GM23338 (cell line): ENCODE results near the gene FRMD3. TPM values are rescaled to one million over a fixed set of nuclear protein-coding genes. Genes with fewer than 3 reads are reported as not detected.

Experiments used
- ATAC-seq: fragments of 200-7000 bp; cut with Tn5 transposase; 3 replicates; pipeline ENCODE4 v1.9.1; 2020
- DNase-seq: peaks from one replicate; pipeline ENCODE4 v3.0.0-alpha.2; 2015; ENCODE audit warnings: low spot score
- H2AFZ ChIP-seq: fragments of 200-600 bp; sonication (generic); 2 replicates; pipeline ENCODE4 v1.8.0; 2016; ENCODE audit warnings: antibody characterized with exemption, mild to moderate bottlenecking, moderate library complexity
- H3F3A ChIP-seq: fragments of 200-600 bp; sonication (generic); replicated peaks from 2 replicates; pipeline ENCODE4 v1.8.0; 2017; ENCODE audit warnings: antibody characterized with exemption, mixed run types, low read depth
- H3K27ac ChIP-seq: fragments of 200-600 bp; sonication (generic); 2 replicates; pipeline ENCODE4 v1.6.1; 2016; ENCODE audit warnings: low read depth
- H3K27me3 ChIP-seq: fragments of 200-600 bp; sonication (generic); 2 replicates; pipeline ENCODE4 v1.8.0; 2016; ENCODE audit warnings: mild to moderate bottlenecking, mixed run types, moderate library complexity; ENCODE audit not compliant: insufficient read depth
- H3K36me3 ChIP-seq: fragments of 200-600 bp; sonication (generic); 2 replicates; pipeline ENCODE4 v1.8.0; 2016; ENCODE audit warnings: mild to moderate bottlenecking; ENCODE audit not compliant: insufficient read depth
- H3K4me1 ChIP-seq: fragments of 200-600 bp; sonication (generic); 2 replicates; pipeline ENCODE4 v1.8.0; 2016; ENCODE audit warnings: mild to moderate bottlenecking, moderate library complexity; ENCODE audit not compliant: insufficient read depth
- H3K4me2 ChIP-seq: fragments of 200-600 bp; sonication (generic); 2 replicates; pipeline ENCODE4 v1.7.1; 2017; ENCODE audit warnings: mixed run types
- H3K4me3 ChIP-seq: fragments of 200-600 bp; sonication (generic); 2 replicates; pipeline ENCODE4 v1.6.1; 2016; ENCODE audit warnings: mixed run types
- H3K79me2 ChIP-seq: fragments of 200-600 bp; sonication (generic); replicated peaks from 2 replicates; pipeline ENCODE4 v1.8.0; 2017; ENCODE audit warnings: mild to moderate bottlenecking; ENCODE audit not compliant: insufficient read depth
- H3K9me2 ChIP-seq: fragments of 200-600 bp; sonication (generic); 2 replicates; pipeline ENCODE4 v1.8.0; 2017; ENCODE audit not compliant: insufficient read depth
- H4K20me1 ChIP-seq: fragments of 200-600 bp; sonication (generic); replicated peaks from 2 replicates; pipeline ENCODE4 v1.8.0; 2017; ENCODE audit warnings: mild to moderate bottlenecking; ENCODE audit not compliant: insufficient read depth
- H3K27ac Mint-ChIP-seq: 2 replicates; pipeline ENCODE4 v1.8.0; 2020; ENCODE audit warnings: inconsistent platforms, mild to moderate bottlenecking, moderate library complexity, mixed read lengths
- H3K27me3 Mint-ChIP-seq: 3 replicates; pipeline ENCODE4 v1.8.0; 2022; ENCODE audit warnings: low read depth, mild to moderate bottlenecking, moderate library complexity, mixed read lengths, inconsistent platforms; ENCODE audit not compliant: insufficient read depth, poor library complexity
- H3K36me3 Mint-ChIP-seq: 3 replicates; pipeline ENCODE4 v1.8.0; 2021; ENCODE audit warnings: low read depth, mild to moderate bottlenecking, inconsistent platforms, moderate library complexity, mixed read lengths
- H3K4me1 Mint-ChIP-seq: 3 replicates; pipeline ENCODE4 v1.8.0; 2020; ENCODE audit warnings: mild to moderate bottlenecking, inconsistent platforms, mixed read lengths
- H3K4me3 Mint-ChIP-seq: 3 replicates; pipeline ENCODE4 v1.8.0; 2021; ENCODE audit warnings: moderate library complexity, mild to moderate bottlenecking, inconsistent platforms, mixed read lengths
- H3K9me3 Mint-ChIP-seq: 3 replicates; pipeline ENCODE4 v1.8.0; 2020; ENCODE audit warnings: moderate library complexity, mild to moderate bottlenecking, inconsistent platforms, mixed read lengths
- CREB1 ChIP-seq: fragments of 250-450 bp; sonication (Bioruptor Pico); IDR thresholded peaks from 2 replicates; pipeline ENCODE4 v1.5.0; 2020; ENCODE audit warnings: low read depth, mild to moderate bottlenecking, moderate library complexity
- EZH2 ChIP-seq: fragments of 200-600 bp; sonication (generic); IDR thresholded peaks from one replicate; pipeline ENCODE4 v1.8.0; 2017; ENCODE audit warnings: antibody characterized with exemption, mild to moderate bottlenecking, low read depth; ENCODE audit not compliant: unreplicated experiment
- EZH2phosphoT487 ChIP-seq: fragments of 200-600 bp; sonication (generic); IDR thresholded peaks from one replicate; pipeline ENCODE4 v1.8.1; 2018; ENCODE audit warnings: antibody characterized with exemption; ENCODE audit not compliant: unreplicated experiment
- JUNB ChIP-seq: IDR thresholded peaks from one replicate; pipeline ENCODE4 v1.6.1; 2016; ENCODE audit warnings: antibody characterized with exemption; ENCODE audit not compliant: unreplicated experiment
- NANOG ChIP-seq: IDR thresholded peaks from 2 replicates; pipeline ENCODE4 v1.6.1; 2016; ENCODE audit warnings: antibody characterized with exemption, borderline replicate concordance
- POLR2AphosphoS5 ChIP-seq: IDR thresholded peaks from 2 replicates; pipeline ENCODE4 v1.6.1; 2016; ENCODE audit warnings: antibody characterized with exemption, low read depth
- STAT1 ChIP-seq: IDR thresholded peaks from one replicate; pipeline ENCODE4 v1.6.1; 2016; ENCODE audit warnings: antibody characterized with exemption; ENCODE audit not compliant: unreplicated experiment
- ZNF114 ChIP-seq: fragments of 250-450 bp; sonication (Bioruptor Pico); IDR thresholded peaks from 2 replicates; pipeline ENCODE4 v1.5.0; 2020; ENCODE audit warnings: mild to moderate bottlenecking, moderate library complexity
- ZNF331 ChIP-seq: fragments of 250-450 bp; sonication (Bioruptor Pico); IDR thresholded peaks from 2 replicates; pipeline ENCODE4 v1.5.0; 2020; ENCODE audit warnings: low read depth, mild to moderate bottlenecking, moderate library complexity
- polyA plus RNA-seq: library from polyadenylated mRNA; unstranded; fragments of >200 nt; fragmentation: Nextera tagmentation; extraction: Ambion mirVana; gene quantifications from 2 replicates; pipeline ENCODE4 v1.2.1, GENCODE V29; 2016
- total RNA-seq: library from RNA; depleted of rRNA; stranded (reverse); fragments of >200 nt; shearing (Covaris generic); gene quantifications from 2 replicates; pipeline ENCODE4 v1.2.3, GENCODE V29; 2014
- TF ChIP-seq, protein P1 (sequence below): IDR thresholded peaks from 2 replicates; pipeline ENCODE4 v1.6.1; 2016; ENCODE audit warnings: antibody characterized with exemption
- TF ChIP-seq, protein P2 (sequence below): IDR thresholded peaks from one replicate; pipeline ENCODE4 v1.6.1; 2018; ENCODE audit warnings: antibody characterized with exemption; ENCODE audit not compliant: unreplicated experiment
- TF ChIP-seq, protein P3 (sequence below), 2 experiments: fragments of 200-600 bp in 1 of 2; sonication (generic) in 1 of 2; conservative IDR thresholded peaks; 2 replicates each; pipeline versions ENCODE4 v1.5.1 to v1.6.1; 2016 to 2017; ENCODE audit warnings: antibody characterized with exemption in 2 of 2, low read depth in 2 of 2, mild to moderate bottlenecking in 2 of 2, moderate library complexity in 1 of 2
- TF ChIP-seq, protein P4 (sequence below): fragments of 250-450 bp; sonication (Bioruptor Pico); IDR thresholded peaks from 2 replicates; pipeline ENCODE4 v1.5.0; 2020; ENCODE audit warnings: mild to moderate bottlenecking, moderate library complexity

FRMD3 gene
- total and polyA plus RNA-seq, 2 experiments from 2014 or later, result 0.47 to 1.2 TPM

DNA sequence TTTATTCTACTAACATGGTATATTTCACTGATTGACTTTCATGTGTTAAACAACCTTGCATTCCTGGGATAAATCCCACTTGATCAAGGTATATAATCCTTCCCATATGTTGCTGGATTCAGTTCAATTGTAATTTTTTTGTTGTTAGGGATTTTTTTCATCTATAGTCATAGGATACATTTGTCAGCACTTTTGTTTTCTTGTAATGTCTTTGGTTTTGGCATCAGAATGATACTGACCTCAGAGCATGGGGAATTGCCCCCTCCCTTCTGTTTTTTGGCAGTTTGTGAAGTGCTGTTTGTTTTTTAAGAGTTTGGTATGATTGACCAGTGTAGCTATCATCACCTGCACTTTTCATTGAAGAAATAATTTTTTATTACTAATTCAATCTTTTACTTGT lies 298.5 kb downstream of the FRMD3 start:
- Histone ChIP-seq H3K4me2 (no peak overlapping the region), H2AFZ (no peak overlapping the region), H3K79me2 (no peaks in the 10 kb centered on the region), H3K27me3 (no peaks in the 10 kb centered on the region), H3K9me2 (peaks cover 6% of the 10 kb centered on the region; the same call in 1 of the 2 replicates), H4K20me1 (no peaks in the 10 kb centered on the region), H3K4me1 (peaks cover 14% of the 10 kb centered on the region), H3K4me3 (no peak overlapping the region), H3K27ac (no peak overlapping the region), H3K36me3 (no peaks in the 10 kb centered on the region), H3F3A (no peaks in the 10 kb centered on the region)
- Mint-ChIP-seq H3K4me3 (no peak overlapping the region), H3K36me3 (no peaks in the 10 kb centered on the region), H3K9me3 (no peaks in the 10 kb centered on the region; the same call in 2 of the 3 replicates), H3K4me1 (peaks cover 25% of the 10 kb centered on the region; the same call in 2 of the 3 replicates), H3K27me3 (peaks cover 5% of the 10 kb centered on the region), H3K27ac (no peak overlapping the region)
- ATAC-seq (no peak), DNase-seq (no peak)
- TF ChIP-seq, protein P1, sequence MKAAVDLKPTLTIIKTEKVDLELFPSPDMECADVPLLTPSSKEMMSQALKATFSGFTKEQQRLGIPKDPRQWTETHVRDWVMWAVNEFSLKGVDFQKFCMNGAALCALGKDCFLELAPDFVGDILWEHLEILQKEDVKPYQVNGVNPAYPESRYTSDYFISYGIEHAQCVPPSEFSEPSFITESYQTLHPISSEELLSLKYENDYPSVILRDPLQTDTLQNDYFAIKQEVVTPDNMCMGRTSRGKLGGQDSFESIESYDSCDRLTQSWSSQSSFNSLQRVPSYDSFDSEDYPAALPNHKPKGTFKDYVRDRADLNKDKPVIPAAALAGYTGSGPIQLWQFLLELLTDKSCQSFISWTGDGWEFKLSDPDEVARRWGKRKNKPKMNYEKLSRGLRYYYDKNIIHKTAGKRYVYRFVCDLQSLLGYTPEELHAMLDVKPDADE, result no peak
- TF ChIP-seq, protein P2, sequence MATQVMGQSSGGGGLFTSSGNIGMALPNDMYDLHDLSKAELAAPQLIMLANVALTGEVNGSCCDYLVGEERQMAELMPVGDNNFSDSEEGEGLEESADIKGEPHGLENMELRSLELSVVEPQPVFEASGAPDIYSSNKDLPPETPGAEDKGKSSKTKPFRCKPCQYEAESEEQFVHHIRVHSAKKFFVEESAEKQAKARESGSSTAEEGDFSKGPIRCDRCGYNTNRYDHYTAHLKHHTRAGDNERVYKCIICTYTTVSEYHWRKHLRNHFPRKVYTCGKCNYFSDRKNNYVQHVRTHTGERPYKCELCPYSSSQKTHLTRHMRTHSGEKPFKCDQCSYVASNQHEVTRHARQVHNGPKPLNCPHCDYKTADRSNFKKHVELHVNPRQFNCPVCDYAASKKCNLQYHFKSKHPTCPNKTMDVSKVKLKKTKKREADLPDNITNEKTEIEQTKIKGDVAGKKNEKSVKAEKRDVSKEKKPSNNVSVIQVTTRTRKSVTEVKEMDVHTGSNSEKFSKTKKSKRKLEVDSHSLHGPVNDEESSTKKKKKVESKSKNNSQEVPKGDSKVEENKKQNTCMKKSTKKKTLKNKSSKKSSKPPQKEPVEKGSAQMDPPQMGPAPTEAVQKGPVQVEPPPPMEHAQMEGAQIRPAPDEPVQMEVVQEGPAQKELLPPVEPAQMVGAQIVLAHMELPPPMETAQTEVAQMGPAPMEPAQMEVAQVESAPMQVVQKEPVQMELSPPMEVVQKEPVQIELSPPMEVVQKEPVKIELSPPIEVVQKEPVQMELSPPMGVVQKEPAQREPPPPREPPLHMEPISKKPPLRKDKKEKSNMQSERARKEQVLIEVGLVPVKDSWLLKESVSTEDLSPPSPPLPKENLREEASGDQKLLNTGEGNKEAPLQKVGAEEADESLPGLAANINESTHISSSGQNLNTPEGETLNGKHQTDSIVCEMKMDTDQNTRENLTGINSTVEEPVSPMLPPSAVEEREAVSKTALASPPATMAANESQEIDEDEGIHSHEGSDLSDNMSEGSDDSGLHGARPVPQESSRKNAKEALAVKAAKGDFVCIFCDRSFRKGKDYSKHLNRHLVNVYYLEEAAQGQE, result no peak
- TF ChIP-seq, protein P3, sequence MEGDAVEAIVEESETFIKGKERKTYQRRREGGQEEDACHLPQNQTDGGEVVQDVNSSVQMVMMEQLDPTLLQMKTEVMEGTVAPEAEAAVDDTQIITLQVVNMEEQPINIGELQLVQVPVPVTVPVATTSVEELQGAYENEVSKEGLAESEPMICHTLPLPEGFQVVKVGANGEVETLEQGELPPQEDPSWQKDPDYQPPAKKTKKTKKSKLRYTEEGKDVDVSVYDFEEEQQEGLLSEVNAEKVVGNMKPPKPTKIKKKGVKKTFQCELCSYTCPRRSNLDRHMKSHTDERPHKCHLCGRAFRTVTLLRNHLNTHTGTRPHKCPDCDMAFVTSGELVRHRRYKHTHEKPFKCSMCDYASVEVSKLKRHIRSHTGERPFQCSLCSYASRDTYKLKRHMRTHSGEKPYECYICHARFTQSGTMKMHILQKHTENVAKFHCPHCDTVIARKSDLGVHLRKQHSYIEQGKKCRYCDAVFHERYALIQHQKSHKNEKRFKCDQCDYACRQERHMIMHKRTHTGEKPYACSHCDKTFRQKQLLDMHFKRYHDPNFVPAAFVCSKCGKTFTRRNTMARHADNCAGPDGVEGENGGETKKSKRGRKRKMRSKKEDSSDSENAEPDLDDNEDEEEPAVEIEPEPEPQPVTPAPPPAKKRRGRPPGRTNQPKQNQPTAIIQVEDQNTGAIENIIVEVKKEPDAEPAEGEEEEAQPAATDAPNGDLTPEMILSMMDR (conservative IDR thresholded peaks at IDR 0.05; ENCODE audit: low read depth in 2 of 2), result no peak
- TF ChIP-seq STAT1, result no peak
- no peak for TF ChIP-seq ZNF331 (CRISPR knock-in tag)
- no peak for TF ChIP-seq EZH2phosphoT487
- TF ChIP-seq EZH2, result no peak
- no peak for TF ChIP-seq NANOG
- TF ChIP-seq POLR2AphosphoS5, result no peak
- TF ChIP-seq ZNF114 (CRISPR knock-in tag), result no peak
- no peak for TF ChIP-seq JUNB
- TF ChIP-seq, protein P4, sequence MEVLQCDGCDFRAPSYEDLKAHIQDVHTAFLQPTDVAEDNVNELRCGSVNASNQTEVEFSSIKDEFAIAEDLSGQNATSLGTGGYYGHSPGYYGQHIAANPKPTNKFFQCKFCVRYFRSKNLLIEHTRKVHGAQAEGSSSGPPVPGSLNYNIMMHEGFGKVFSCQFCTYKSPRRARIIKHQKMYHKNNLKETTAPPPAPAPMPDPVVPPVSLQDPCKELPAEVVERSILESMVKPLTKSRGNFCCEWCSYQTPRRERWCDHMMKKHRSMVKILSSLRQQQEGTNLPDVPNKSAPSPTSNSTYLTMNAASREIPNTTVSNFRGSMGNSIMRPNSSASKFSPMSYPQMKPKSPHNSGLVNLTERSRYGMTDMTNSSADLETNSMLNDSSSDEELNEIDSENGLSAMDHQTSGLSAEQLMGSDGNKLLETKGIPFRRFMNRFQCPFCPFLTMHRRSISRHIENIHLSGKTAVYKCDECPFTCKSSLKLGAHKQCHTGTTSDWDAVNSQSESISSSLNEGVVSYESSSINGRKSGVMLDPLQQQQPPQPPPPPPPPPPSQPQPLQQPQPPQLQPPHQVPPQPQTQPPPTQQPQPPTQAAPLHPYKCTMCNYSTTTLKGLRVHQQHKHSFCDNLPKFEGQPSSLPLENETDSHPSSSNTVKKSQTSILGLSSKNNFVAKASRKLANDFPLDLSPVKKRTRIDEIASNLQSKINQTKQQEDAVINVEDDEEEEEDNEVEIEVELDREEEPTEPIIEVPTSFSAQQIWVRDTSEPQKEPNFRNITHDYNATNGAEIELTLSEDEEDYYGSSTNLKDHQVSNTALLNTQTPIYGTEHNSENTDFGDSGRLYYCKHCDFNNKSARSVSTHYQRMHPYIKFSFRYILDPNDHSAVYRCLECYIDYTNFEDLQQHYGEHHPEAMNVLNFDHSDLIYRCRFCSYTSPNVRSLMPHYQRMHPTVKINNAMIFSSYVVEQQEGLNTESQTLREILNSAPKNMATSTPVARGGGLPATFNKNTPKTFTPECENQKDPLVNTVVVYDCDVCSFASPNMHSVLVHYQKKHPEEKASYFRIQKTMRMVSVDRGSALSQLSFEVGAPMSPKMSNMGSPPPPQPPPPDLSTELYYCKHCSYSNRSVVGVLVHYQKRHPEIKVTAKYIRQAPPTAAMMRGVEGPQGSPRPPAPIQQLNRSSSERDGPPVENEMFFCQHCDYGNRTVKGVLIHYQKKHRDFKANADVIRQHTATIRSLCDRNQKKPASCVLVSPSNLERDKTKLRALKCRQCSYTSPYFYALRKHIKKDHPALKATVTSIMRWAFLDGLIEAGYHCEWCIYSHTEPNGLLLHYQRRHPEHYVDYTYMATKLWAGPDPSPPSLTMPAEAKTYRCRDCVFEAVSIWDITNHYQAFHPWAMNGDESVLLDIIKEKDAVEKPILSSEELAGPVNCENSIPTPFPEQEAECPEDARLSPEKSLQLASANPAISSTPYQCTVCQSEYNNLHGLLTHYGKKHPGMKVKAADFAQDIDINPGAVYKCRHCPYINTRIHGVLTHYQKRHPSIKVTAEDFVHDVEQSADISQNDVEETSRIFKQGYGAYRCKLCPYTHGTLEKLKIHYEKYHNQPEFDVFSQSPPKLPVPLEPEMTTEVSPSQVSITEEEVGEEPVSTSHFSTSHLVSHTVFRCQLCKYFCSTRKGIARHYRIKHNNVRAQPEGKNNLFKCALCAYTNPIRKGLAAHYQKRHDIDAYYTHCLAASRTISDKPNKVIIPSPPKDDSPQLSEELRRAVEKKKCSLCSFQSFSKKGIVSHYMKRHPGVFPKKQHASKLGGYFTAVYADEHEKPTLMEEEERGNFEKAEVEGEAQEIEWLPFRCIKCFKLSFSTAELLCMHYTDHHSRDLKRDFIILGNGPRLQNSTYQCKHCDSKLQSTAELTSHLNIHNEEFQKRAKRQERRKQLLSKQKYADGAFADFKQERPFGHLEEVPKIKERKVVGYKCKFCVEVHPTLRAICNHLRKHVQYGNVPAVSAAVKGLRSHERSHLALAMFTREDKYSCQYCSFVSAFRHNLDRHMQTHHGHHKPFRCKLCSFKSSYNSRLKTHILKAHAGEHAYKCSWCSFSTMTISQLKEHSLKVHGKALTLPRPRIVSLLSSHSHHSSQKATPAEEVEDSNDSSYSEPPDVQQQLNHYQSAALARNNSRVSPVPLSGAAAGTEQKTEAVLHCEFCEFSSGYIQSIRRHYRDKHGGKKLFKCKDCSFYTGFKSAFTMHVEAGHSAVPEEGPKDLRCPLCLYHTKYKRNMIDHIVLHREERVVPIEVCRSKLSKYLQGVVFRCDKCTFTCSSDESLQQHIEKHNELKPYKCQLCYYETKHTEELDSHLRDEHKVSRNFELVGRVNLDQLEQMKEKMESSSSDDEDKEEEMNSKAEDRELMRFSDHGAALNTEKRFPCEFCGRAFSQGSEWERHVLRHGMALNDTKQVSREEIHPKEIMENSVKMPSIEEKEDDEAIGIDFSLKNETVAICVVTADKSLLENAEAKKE (CRISPR knock-in tag), result no peak
- TF ChIP-seq CREB1, result no peak
